HG02840 (cell line): ENCODE results near the gene ERN1.
"Not testable (repeated sequence)": the region's sequence is repeated elsewhere in the genome, so short reads cannot be mapped to it uniquely, and the experiment has no call there.

ENCODE experiments used
- ATAC-seq: cut with Tn5 transposase; IDR thresholded peaks from one replicate; pipeline ENCODE4 v1.9.1; 2021; ENCODE audit warnings: mild to moderate bottlenecking, moderate library complexity, moderate number of reproducible peaks; ENCODE audit not compliant: unreplicated experiment, low FRiP score

Gene ERN1

GRCh38 chr17:64008830-64009229, 121.1 kb downstream of the ERN1 start:
- no peak for ATAC-seq

GRCh38 chr17:64008346-64008745, 121.6 kb downstream of the ERN1 start:
- no peak for ATAC-seq

- no peak for ATAC-seq
Observed at GRCh38 chr17:64007838-64008282, 122.1 kb downstream of the ERN1 start.

- ATAC-seq = not testable (repeated sequence)
Observed at GRCh38 chr17:64007089-64007837, 122.7 kb downstream of the ERN1 start.

GRCh38 chr17:64006361-64007088, 123.4 kb downstream of the ERN1 start:
- ATAC-seq = no peak

- ATAC-seq = no peak
Observed at GRCh38 chr17:64005734-64006167, 124.2 kb downstream of the ERN1 start.

- ATAC-seq = no peak
Observed at GRCh38 chr17:64004903-64005733, 124.8 kb downstream of the ERN1 start.

GRCh38 chr17:64004218-64004770, 125.7 kb downstream of the ERN1 start:
- no peak for ATAC-seq

GRCh38 chr17:64003526-64004121, 126.3 kb downstream of the ERN1 start:
- ATAC-seq = no peak

- ATAC-seq = no peak
Observed at GRCh38 chr17:64002658-64003525, 127.1 kb downstream of the ERN1 start.

- ATAC-seq = no peak
Observed at GRCh38 chr17:64001763-64002529, 128.0 kb downstream of the ERN1 start.

GRCh38 chr17:64001091-64001579, 128.8 kb downstream of the ERN1 start:
- ATAC-seq = no peak

GRCh38 chr17:63999680-64000531, 130.0 kb downstream of the ERN1 start:
- ATAC-seq = no peak

GRCh38 chr17:63998721-63999679, 130.9 kb downstream of the ERN1 start:
- ATAC-seq = no peak

GRCh38 chr17:63998050-63998720, 131.8 kb downstream of the ERN1 start, which contains the start of gene PRR29:
Gene PRR29, plus strand, starts transcription at chr17:63998351. Its CDS starts 14 bp downstream, at chr17:63998365.
- peak; percentile 54 for ATAC-seq
